Sigmoid colon (tissue), 7 donors: ENCODE measurements around the gene PPIB. TPM values are rescaled to one million over a fixed set of nuclear protein-coding genes. Genes with fewer than 3 reads are reported as not detected.

Experiments used
- DNase-seq: peaks from one replicate; pipeline ENCODE4 v3.0.0-alpha.2; 2019
- H3K27ac ChIP-seq, 4 donors: fragments of 200-600 bp; sonication (generic); one replicate each; pipeline ENCODE4 v1.5.1; 2016 to 2019; ENCODE audit warnings: mild to moderate bottlenecking in 1 of 4
- H3K27me3 ChIP-seq, 3 donors: fragments of 200-600 bp; sonication (generic); one replicate each; pipeline ENCODE4 v1.5.1; 2019; ENCODE audit warnings: mild to moderate bottlenecking in 1 of 3
- H3K36me3 ChIP-seq, 4 donors: fragments of 200-600 bp; sonication (generic); one replicate each; pipeline ENCODE4 v1.5.1; 2016 to 2019
- H3K4me1 ChIP-seq, 4 donors: fragments of 200-600 bp; sonication (generic); one replicate each; pipeline ENCODE4 v1.5.1; 2017 to 2019
- H3K4me3 ChIP-seq, 4 donors: fragments of 200-600 bp; sonication (generic); one replicate each; pipeline ENCODE4 v1.5.1; 2017 to 2019; ENCODE audit warnings: mild to moderate bottlenecking in 2 of 4, moderate library complexity in 1 of 4
- H3K9me3 ChIP-seq, 4 donors: fragments of 200-600 bp in 3 of 4; sonication (generic) in 3 of 4; one replicate each; pipeline versions ENCODE4 v1.5.1 to v1.6.1; 2013 to 2019
- CTCF ChIP-seq, 4 experiments: fragments of 450-650 bp in 3 of 4; fragments of 200-600 bp in 1 of 4; IDR thresholded peaks; one replicate each; pipeline ENCODE4 v1.5.1; 2016 to 2019; ENCODE audit warnings: antibody characterized with exemption in 4 of 4, mild to moderate bottlenecking in 3 of 4, moderate library complexity in 2 of 4
- EP300 ChIP-seq, 4 donors: sonication (generic); formaldehyde crosslinking; IDR thresholded peaks; one replicate each; pipeline ENCODE4 v1.6.1; 2017; ENCODE audit warnings: antibody characterized with exemption in 4 of 4
- POLR2A ChIP-seq, 2 donors: fragments of 450-650 bp; IDR thresholded peaks; one replicate each; pipeline ENCODE4 v1.6.1; 2016; ENCODE audit warnings: antibody characterized with exemption in 2 of 2, mild to moderate bottlenecking in 2 of 2, moderate library complexity in 2 of 2
- POLR2AphosphoS5 ChIP-seq, 4 donors: sonication (generic); formaldehyde crosslinking; IDR thresholded peaks; one replicate each; pipeline ENCODE4 v1.6.1; 2017; ENCODE audit warnings: antibody characterized with exemption in 4 of 4
- WGBS, 2 donors: extraction: QIAGEN DNeasy Blood & Tissue Kit; methylation state at CpG; one replicate each; pipeline ENCODE4 v1.1.7; 2013; 5-methylcytosine and 5-hydroxymethylcytosine counted together
- intact Hi-C: fragments of 100-400 bp; cut with DNase I; formaldehyde crosslinking; loops from one replicate; pipeline ENCODE4 v1.15.1; 2023
- polyA plus RNA-seq, 3 donors: library from polyadenylated mRNA; stranded (reverse); fragments of 200-250 nt; gene quantifications; one replicate each; pipeline ENCODE4 v1.2.3, GENCODE V29; 2013
- total RNA-seq, 4 donors: library from RNA; depleted of rRNA; stranded (reverse); fragments of >200 nt; gene quantifications; one replicate each; pipeline ENCODE4 v1.1.0, GENCODE V29; 2016
- donor health status: healthy with polysubstance abuse.
- donor health status: Bipolar disorder and iron deficiency.
- donor health status: healthy.

The PPIB gene
- total and polyA plus RNA-seq, 7 donors: 154 to 647 (median 169) TPM

- no peak for TF ChIP-seq POLR2AphosphoS5 (IDR thresholded peaks at IDR 0.05)
- TF ChIP-seq EP300 (IDR thresholded peaks at IDR 0.05): no peak
- TF ChIP-seq POLR2A (IDR thresholded peaks at IDR 0.05): no peak
- TF ChIP-seq CTCF (IDR thresholded peaks at IDR 0.05): no peak
- Histone ChIP-seq H3K4me3 (no peak overlapping the region), H3K9me3 (no peaks in the 10 kb centered on the region), H3K36me3 (peaks cover 0 to 48% (median 7%) of the 10 kb centered on the region in 4 donors), H3K27me3 (no peaks in the 10 kb centered on the region), H3K4me1 (no peaks in the 10 kb centered on the region), H3K27ac (no peak overlapping the region)
- DNase-seq: peak; percentile 30
- intact Hi-C loops: no loop called here
- 87 to 90% methylated on average over 8 of the region's 8 CpGs for WGBS, 2 donors
Measured at GRCh38 chr15:64144192-64144564, 18.6 kb downstream of the PPIB start.

GRCh38 chr15:64143276-64143675 lies 19.5 kb downstream of the PPIB start:
- Histone ChIP-seq H3K9me3 (no peaks in the 10 kb centered on the region), H3K36me3 (peaks cover 0 to 55% (median 13%) of the 10 kb centered on the region in 4 donors), H3K4me3 (no peak overlapping the region), H3K27ac (no peak overlapping the region), H3K4me1 (no peaks in the 10 kb centered on the region), H3K27me3 (no peaks in the 10 kb centered on the region)
- no peak for DNase-seq
- TF ChIP-seq POLR2A (IDR thresholded peaks at IDR 0.05) (no peak), CTCF (IDR thresholded peaks at IDR 0.05) (no peak), EP300 (IDR thresholded peaks at IDR 0.05) (no peak), POLR2AphosphoS5 (IDR thresholded peaks at IDR 0.05) (no peak)
- intact Hi-C loops: no loop called here
- 88 to 93% methylated on average over 6 of the region's 6 CpGs for WGBS, 2 donors

- H3K36me3 ChIP-seq: peaks cover 6 to 68% (median 23%) of the 10 kb centered on the region in 4 donors
- intact Hi-C loops: no loop called here
Measured at GRCh38 chr15:64141798-64142512, 20.9 kb downstream of the PPIB start.

GRCh38 chr15:64138331-64138941 lies 24.4 kb downstream of the PPIB start:
- WGBS, 2 donors: 94 to 95% methylated on average over 4 of the region's 4 CpGs
- Histone ChIP-seq H3K27ac (no peak overlapping the region), H3K27me3 (no peaks in the 10 kb centered on the region), H3K4me1 (peaks cover 0 to 13% (median 7%) of the 10 kb centered on the region in 4 donors), H3K9me3 (no peaks in the 10 kb centered on the region), H3K36me3 (peaks cover 27 to 80% (median 46%) of the 10 kb centered on the region in 4 donors), H3K4me3 (no peak overlapping the region)
- intact Hi-C loops: no loop called here
- peak; percentile 57 for DNase-seq
- TF ChIP-seq EP300 (IDR thresholded peaks at IDR 0.05) (no peak), CTCF (IDR thresholded peaks at IDR 0.05) (no peak), POLR2AphosphoS5 (IDR thresholded peaks at IDR 0.05) (no peak), POLR2A (IDR thresholded peaks at IDR 0.05) (no peak)

More at GRCh38 chr15:64141798-64142512, 20.9 kb downstream of the PPIB start:
- no peaks in the 10 kb centered on the region for H3K9me3 ChIP-seq
- WGBS, 2 donors: 95 to 96% methylated on average over 8 of the region's 8 CpGs
- TF ChIP-seq EP300 (IDR thresholded peaks at IDR 0.05) (no peak), POLR2A (IDR thresholded peaks at IDR 0.05) (no peak), CTCF (IDR thresholded peaks at IDR 0.05) (no peak), POLR2AphosphoS5 (IDR thresholded peaks at IDR 0.05) (no peak)
- H3K4me3 ChIP-seq: no peak overlapping the region
- H3K4me1 ChIP-seq: no peaks in the 10 kb centered on the region
- H3K27ac ChIP-seq: no peak overlapping the region
- no peaks in the 10 kb centered on the region for H3K27me3 ChIP-seq
- peak; percentile 52 for DNase-seq
